K562 treated with DMSO at 1 percent for 48 hours (cell line): Measurements from ENCODE around the gene RTL10. TPM values are rescaled to one million over a fixed set of nuclear protein-coding genes. Genes with fewer than 3 reads are reported as not detected.

ENCODE experiments used
- total RNA-seq: library from RNA; unstranded; fragments of 300-600 nt; gene quantifications from 2 replicates; pipeline ENCODE4 v1.2.3, GENCODE V29; 2022; ENCODE audit warnings: low replicate concordance; ENCODE audit errors: extremely low read depth

Gene RTL10, protein sequence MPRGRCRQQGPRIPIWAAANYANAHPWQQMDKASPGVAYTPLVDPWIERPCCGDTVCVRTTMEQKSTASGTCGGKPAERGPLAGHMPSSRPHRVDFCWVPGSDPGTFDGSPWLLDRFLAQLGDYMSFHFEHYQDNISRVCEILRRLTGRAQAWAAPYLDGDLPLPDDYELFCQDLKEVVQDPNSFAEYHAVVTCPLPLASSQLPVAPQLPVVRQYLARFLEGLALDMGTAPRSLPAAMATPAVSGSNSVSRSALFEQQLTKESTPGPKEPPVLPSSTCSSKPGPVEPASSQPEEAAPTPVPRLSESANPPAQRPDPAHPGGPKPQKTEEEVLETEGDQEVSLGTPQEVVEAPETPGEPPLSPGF
- not detected in 2 replicates for total RNA-seq

DNA sequence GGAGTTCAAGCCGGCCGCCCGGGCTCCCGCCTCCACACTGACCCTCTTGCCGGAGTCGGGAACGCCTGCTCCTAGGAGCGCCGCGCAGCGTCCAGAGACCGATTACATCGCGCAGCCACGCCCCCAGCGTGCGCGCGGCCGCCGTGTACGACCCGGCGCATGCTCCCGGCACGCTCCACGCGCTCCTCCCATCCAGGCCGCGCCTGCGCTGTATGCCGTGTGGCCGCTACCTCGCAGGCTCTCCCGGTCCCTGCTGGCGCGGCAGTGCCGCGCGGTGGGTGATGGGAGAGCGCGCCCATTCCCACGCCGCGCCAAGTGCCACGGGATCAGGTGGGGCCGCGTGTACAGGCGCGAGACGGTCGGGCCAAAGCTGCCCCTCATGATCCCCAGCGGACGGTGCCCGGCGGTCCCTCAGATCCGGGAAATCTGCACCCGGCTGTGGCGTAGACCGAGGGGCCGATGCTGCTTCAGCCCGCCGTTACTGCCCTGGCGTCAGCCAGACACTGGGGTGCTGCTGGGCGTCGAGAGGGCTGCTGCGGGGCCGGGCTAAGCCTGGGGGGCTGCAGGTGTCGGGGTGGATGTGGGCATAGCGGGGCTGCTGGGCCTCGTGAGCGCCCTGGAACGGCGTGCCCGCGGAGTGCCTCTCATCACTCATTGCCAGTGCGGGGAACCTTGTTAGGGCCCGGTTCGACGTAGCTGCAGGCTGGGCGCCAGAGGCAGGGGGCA is at the start of gene RTL10, which contains the start of gene GNB1L:
TSS of gene RTL10 (minus strand) at position 97 of the 726 bp plus-strand sequence. CDS start 2,613 bp downstream, outside the sequence.
TSS of gene GNB1L (minus strand) at position 97 of the 726 bp plus-strand sequence. CDS start 33,519 bp downstream, outside the sequence.

Other genes with a start within 250 kb of the RTL10 start
- 177 TPM in 1 of 2 replicates, not detected in the other for gene SEPTIN5, start 140.4 kb downstream of the RTL10 start, total RNA-seq
- not detected in 2 replicates for gene GP1BB, start 131.3 kb downstream of the RTL10 start, total RNA-seq
- not detected in 2 replicates for gene TBX1, start 94.1 kb downstream of the RTL10 start, total RNA-seq
- gene GNB1L, start within 50 bp of the RTL10 start, total RNA-seq: not detected in 2 replicates
- gene COMT, start 86.9 kb upstream of the RTL10 start, total RNA-seq: not detected in 2 replicates
- not detected in 2 replicates for gene TXNRD2, start 86.9 kb upstream of the RTL10 start, total RNA-seq
- 142 TPM in 1 of 2 replicates, not detected in the other for gene ARVCF, start 161.9 kb upstream of the RTL10 start, total RNA-seq
- gene TANGO2, start 166.2 kb upstream of the RTL10 start, total RNA-seq: not detected in 2 replicates
- not detected in 2 replicates for gene DGCR8, start 225.4 kb upstream of the RTL10 start, total RNA-seq